ENCODE measurements around the gene KDM6A. TPM values are rescaled to one million over a fixed set of nuclear protein-coding genes. Genes with fewer than 3 reads are reported as not detected.

Gene KDM6A
- total and polyA plus RNA-seq, 9 of the 15 experiments (the other 6 are each of a cell fraction or from before 2014, with no cell fraction given): 8.4 to 34.3 (median 22.9) TPM

- TF ChIP-seq RNF219 (CRISPR knock-in tag; IDR thresholded peaks at IDR 0.05) (no peak), ZMIZ1 (IDR thresholded peaks at IDR 0.05; ENCODE audit: low read depth in 2 of 2, low read length in 2 of 2) (no peak), MAFG (tag; conservative IDR thresholded peaks at IDR 0.05) (peak; percentile 91), BRF1 (IDR thresholded peaks at IDR 0.05; ENCODE audit: borderline replicate concordance, extremely low read depth, insufficient read length) (no peak), EP400 (IDR thresholded peaks at IDR 0.05) (peak; percentile 49; the same call in 1 of the 2 replicates), ARHGAP35 (IDR thresholded peaks at IDR 0.05; ENCODE audit: partially characterized antibody) (no peak), PML (IDR thresholded peaks at IDR 0.05; ENCODE audit: low read length) (no peak), PTBP1 (IDR thresholded peaks at IDR 0.05; ENCODE audit: low read depth, low read length) (no peak), PPARD (CRISPR knock-in tag; IDR thresholded peaks at IDR 0.05) (no peak), IRF9 (tag; IDR thresholded peaks at IDR 0.05) (no peak), MTA3 (IDR thresholded peaks at IDR 0.05; ENCODE audit: borderline replicate concordance) (no peak), ZNF318 (IDR thresholded peaks at IDR 0.05; ENCODE audit: borderline replicate concordance in 1 of 2, low read depth in 1 of 2) (0 out of 4 replicates have a peak, but pooled peaks of 1 of the 2 experiments have one; percentile 50), MXI1 (IDR thresholded peaks at IDR 0.05; ENCODE audit: low read depth, low read length) (no peak)
These were observed 29.7 kb upstream of the KDM6A start (continued) for GRCh38 chrX:44843318-44843702.
